ENCODE results near the gene CBFA2T3.

DNA sequence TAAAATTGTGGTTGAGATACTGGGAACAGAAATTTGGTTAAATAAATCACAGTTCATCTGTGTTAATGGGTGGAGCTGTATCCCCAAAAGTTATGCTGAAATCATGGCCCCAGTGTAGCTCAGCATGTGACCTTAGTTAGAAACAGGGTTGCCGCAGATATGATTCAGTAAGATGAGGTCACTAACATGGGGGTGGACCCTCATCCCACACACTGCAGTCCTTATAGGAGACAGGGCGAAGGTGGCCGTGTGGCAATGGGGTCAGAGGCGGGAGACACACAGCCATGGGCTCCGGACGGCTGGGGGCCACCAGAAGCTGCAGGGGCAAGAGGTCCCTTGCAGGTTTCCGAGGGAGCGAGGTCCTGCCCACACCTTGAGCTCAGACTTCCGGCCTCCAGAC lies 130.9 kb downstream of the CBFA2T3 start:
- TF ChIP-seq CTCF (IDR thresholded peaks at IDR 0.05; ENCODE audit: insufficient read depth, low read depth, low read length) = no peak
- no peak for TF ChIP-seq EZH2 (IDR thresholded peaks at IDR 0.05; ENCODE audit: insufficient read depth, low read length)

Data from astrocyte (in vitro differentiated cells and primary cell).